Stimulated activated CD4-positive, alpha-beta T cell treated with anti-CD3 and anti-CD28 coated beads, TNF-alpha, amount 100 ng/mL, for 4 hours (primary cell): ENCODE measurements around the gene ARPC5.
"Not testable (repeated sequence)": the region's sequence is repeated elsewhere in the genome, so short reads cannot be mapped to it uniquely, and the experiment has no call there.

Source experiments
- DNase-seq, 3 experiments: peaks; one replicate each; pipeline ENCODE4 v3.0.0-alpha.2; 2020; ENCODE audit warnings: low read depth in 3 of 3

The ARPC5 gene

GRCh38 chr1:183635606-183636333 is at the start of gene ARPC5:
TSS of gene ARPC5 (minus strand) at chr1:183635783. CDS start at chr1:183635659, 124 bp downstream.
- DNase-seq = peak; percentile 94 to 96 (median 95)

GRCh38 chr1:183685112-183685713 is 49.6 kb upstream of the ARPC5 start:
- DNase-seq = peak in 1 of 3 experiments; percentile 6

GRCh38 chr1:183679363-183679762 is 43.8 kb upstream of the ARPC5 start:
- not testable (repeated sequence) for DNase-seq

- no peak for DNase-seq
Measured at GRCh38 chr1:183678819-183679218, 43.2 kb upstream of the ARPC5 start.

GRCh38 chr1:183676586-183677189 is 41.1 kb upstream of the ARPC5 start:
- DNase-seq = no peak

GRCh38 chr1:183675883-183676585 is 40.5 kb upstream of the ARPC5 start:
- no peak for DNase-seq

- DNase-seq = no peak
Measured at GRCh38 chr1:183675381-183675780, 39.8 kb upstream of the ARPC5 start.

GRCh38 chr1:183674886-183675285 is 39.3 kb upstream of the ARPC5 start:
- no peak for DNase-seq

GRCh38 chr1:183674339-183674738 is 38.8 kb upstream of the ARPC5 start:
- no peak for DNase-seq

- no peak for DNase-seq
Measured at GRCh38 chr1:183673605-183674323, 38.2 kb upstream of the ARPC5 start.

GRCh38 chr1:183670169-183670568 is 34.6 kb upstream of the ARPC5 start:
- no peak for DNase-seq

- DNase-seq = no peak
Measured at GRCh38 chr1:183656355-183656754, 20.8 kb upstream of the ARPC5 start.

- DNase-seq = peak; percentile 49 to 60 (median 56)
Measured at GRCh38 chr1:183655562-183656075, 20.0 kb upstream of the ARPC5 start.

- no peak for DNase-seq
Measured at GRCh38 chr1:183654706-183655105, 19.1 kb upstream of the ARPC5 start.

- DNase-seq = no peak
Measured at GRCh38 chr1:183653876-183654451, 18.4 kb upstream of the ARPC5 start.

- DNase-seq = no peak
Measured at GRCh38 chr1:183653462-183653794, 17.8 kb upstream of the ARPC5 start.

- no peak for DNase-seq
Measured at GRCh38 chr1:183652547-183653461, 17.2 kb upstream of the ARPC5 start, which contains the start of gene APOBEC4. TSS of gene APOBEC4 (minus strand) at chr1:183653316. CDS start at chr1:183648781, 4,535 bp downstream.

- no peak for DNase-seq
Measured at GRCh38 chr1:183652107-183652506, 16.5 kb upstream of the ARPC5 start.

GRCh38 chr1:183651612-183652011 is 16.0 kb upstream of the ARPC5 start:
- DNase-seq = no peak

GRCh38 chr1:183648042-183648441 is 12.5 kb upstream of the ARPC5 start:
- DNase-seq = no peak
